Pons (tissue), 1 donor: ENCODE data around the gene INF2.
"Not testable (repeated sequence)": the region's sequence is repeated elsewhere in the genome, so short reads cannot be mapped to it uniquely, and the experiment has no call there.

Source experiments
- DNase-seq: peaks from one replicate; pipeline ENCODE4 v3.0.0-alpha.2; 2016; ENCODE audit warnings: low spot score

INF2 gene

DNA sequence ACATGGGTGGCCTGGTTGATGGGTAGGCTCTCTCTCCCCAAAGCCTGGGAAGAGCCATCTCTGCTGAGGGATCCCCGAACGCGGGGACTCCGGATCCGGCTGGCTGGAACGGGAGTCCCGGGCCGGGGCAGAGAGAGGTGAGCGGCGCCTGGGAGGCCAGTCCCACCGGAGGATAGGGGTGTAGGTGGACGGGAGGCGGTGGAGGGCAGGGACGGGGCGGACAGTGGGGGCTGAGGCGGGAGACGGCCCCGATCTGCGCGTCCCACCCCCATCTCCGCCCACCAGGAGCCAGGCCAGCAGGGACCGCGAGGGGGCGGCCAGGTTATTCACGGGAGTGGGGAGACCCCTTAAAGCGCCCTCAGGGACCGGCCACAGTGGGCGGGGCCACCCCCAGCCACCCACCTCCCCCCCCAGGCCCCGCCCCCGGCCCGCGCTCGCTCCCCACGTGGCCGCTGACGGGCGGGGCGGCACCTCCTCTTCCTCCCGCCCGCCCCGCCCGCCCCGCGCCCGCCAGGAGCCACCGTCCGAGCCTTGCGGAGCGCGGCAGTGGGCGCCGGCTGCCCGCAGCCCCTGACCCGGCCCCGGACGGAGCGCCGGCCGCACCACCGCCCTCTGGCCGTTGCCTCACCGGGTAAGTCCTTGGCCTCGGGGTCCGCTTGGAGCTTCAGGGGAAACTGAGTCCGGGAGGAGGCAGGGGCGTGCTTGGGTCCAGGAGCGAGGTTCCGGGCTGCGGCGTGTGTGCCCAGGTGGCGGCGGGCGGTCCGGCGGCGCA, at the start of gene INF2:
Gene INF2, plus strand, starts transcription at position 510 of the 772 bp plus-strand sequence. CDS start 11,748 bp downstream, outside the sequence.
- peak; percentile 57 for DNase-seq

DNA sequence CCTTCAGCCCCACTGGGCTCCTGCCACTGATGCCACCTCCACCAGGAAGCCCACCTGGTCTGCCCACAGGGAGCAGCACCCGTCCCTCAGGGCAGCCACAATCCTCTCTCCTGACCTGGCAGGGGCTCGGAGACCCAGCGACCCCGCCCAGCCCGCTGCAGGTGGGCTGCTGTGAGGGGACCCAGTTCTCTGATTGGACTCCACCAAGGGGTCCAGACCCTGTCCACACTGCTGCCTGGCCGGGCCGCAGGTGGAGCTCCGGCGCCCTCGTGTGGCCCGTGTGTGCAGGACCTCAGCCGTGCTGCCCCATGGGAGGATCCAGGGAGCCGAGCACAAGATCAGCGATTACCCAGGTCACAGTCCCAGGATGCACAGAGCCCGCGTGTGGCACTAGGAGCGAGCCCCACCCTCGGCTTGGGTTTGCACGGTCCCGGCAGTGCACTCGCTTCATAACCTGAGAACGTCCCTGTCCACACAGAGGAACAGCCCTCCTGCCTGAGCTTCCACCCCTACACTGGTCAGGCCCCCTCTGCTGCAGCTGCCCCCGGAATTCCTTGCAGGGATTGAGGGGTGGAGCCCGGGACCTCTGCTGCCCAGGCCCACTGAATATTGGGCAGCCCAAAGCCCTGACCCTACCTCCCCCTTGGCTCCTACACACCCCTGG, 49.4 kb upstream of the INF2 start:
- peak; percentile 29 for DNase-seq

DNA sequence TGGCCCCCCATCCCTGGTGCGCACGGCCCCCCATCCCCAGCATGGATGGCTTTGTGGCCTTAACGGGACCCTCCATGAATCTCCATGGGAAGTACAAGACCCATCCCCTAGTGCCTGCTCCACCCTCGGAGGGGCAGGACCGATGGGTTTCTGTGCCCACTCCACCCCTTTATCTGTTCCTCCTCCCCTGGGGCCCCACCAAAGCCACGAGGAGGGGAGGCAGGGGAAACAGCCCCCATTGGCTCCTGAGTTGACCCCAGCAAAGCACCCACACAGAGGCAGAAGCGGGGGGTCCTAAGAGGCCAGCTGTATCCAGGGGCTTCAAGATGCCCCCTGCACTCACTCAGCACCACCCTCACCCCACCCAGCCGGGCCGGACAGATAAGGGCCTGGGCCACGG, 48.7 kb upstream of the INF2 start:
- no peak for DNase-seq

DNA sequence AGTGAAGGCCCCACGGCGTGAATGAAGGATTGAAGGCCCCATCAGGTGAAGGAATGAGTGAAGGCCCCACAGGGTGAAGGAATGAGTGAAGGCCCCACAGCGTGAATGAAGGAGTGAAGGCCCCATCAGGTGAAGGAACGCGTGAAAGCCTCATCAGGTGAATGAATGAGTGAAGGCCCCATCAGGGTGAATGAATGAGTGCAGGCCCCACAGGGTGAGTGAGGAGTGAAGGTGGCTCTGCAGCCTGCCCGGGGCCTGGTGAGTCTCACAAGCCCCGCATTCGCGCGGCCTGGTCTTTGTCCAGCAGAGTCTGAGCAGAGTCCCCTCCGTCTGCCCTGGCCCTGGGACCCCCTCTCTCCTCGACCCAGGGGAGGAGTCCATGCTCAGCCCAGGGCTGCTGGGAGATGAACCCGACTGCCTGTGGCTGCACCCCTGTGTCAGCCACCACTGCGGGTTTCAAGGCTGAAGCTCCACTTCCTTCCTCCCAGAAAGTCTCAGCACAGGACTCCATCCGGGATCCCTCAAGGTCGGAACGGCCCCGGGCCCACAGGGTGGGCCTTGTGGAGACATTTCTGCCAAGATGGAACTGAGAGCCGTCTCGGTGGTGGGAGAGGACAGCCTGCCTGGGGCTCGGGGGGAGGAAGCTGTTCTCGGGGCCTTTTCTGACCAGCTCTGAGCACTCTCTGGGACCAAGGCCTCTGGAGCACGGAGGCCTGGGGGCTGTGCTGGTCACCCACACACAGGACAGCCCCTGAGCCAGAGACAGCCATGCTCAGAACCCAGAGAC, 47.5 kb upstream of the INF2 start:
- DNase-seq, result no peak

DNA sequence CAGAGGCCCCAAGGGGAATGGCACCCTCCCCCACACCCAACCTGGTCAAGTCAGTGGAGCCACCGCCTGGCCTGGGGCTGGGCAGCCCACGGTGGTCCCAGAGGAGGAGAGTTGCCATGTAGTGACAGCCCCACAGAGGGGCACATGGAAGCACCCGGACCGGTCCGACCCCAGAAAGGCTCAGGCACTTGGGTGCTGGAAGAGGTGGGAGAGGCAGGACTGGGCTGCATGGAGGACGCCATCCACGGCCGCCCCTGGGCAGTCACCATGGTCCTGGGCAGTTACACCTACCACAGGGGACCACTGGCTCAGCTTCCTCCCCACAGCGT, 46.9 kb upstream of the INF2 start:
- no peak for DNase-seq

DNA sequence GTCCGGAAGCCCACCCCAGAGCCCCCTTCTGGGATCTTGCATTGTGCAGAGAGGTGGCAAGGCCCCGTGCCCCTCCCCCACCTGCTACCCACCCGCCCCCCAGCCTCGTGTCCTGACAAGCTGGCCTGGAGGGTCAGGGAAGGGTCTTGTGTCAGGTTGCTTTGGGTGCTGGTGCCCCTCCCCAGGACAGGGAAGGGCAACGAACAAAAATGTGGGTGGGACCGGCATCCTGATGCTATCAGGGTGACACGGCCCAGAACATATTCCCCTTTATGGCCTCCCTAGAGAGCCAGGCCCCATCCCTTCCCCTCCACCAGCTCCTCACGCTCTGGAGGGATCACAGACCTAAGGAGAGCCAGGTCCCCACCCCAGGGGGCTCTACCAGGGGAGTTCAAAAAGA, 46.1 kb upstream of the INF2 start:
- DNase-seq, result no peak

DNA sequence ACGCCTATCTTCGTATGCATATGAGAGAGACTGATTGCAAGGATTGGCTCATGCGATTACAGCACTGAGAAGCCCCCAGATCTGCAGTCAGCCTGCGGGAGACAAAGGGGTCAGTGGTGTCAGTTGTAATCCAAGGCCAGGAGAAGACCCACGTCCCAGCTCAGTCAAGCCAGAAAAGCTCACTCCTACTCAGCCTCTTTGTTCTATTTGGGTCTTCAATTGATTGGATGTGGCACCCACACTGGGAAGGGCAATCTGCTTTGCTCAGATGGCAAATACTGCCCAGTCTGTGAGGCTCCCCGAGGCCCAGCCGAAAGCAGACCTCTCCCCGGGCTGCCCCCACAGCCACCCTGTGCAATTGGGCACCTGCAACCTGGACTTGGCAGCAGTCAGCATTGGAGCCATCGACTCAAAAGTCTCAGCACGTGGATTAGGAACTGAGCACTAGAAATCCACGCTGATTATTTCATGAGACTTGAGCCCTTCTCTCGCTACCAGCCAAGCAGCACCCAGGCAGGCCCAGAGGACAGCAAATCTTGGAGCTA, 45.3 kb upstream of the INF2 start:
- DNase-seq, result no peak

DNA sequence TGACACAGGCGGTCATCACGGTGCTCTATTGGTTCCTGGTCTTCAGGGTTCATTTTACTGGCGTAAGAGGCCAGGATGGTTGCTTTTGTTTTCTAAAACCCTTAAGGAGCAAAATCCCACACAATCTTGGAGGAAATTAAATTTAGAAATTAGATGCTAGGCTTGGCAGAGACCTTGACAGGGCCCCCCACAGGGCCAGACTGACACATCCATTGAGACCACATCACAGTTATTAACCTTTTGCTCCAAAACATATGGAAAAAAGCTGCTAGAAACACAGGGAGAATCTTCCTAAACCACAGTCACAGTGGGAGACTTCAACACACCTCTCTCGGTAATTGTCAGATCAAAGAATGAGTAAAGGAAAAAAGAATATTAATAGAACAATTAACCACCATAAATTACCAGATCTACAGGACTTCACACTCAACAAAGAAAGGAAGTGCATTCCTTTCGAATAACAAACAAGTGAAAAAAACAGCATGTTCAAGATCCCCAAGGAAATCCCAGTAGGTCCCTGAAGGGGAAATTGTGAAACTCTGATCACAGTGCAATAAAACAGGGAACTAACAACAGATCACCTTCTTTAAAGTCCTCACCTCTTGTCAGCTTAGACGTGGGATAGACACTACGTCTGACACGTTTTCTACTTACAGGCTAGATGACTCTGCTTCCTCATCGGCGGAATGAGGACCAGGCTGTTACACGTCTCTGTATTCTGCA, 44.6 kb upstream of the INF2 start:
- no peak for DNase-seq

DNA sequence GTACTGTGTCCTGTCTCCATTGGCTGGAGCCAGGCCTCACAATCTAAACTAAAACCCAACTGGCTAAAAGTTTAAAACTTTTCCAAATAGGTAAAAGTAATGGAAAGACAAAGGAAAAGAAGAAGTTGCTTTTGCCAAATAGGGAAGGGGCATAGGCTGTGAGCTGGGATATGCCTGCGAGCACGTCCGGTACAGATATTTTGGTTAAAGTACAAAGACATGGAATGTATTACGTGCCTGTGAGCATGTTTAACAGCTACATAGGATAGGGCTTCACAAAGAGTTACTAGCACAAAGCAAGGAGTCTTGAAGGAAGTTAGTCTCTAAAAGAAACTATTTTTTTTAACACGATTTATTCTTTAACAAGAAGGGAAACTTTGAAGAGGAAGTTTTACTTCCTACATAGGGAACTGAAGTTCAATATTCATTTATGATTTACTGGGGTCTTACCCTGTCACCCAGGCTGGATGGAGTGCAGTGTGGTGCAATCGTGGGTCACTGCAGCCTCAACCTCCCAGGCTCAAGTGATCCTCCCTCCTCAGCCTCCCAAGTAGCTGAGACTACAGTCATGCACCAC, 41.9 kb upstream of the INF2 start:
- DNase-seq, result no peak

DNA sequence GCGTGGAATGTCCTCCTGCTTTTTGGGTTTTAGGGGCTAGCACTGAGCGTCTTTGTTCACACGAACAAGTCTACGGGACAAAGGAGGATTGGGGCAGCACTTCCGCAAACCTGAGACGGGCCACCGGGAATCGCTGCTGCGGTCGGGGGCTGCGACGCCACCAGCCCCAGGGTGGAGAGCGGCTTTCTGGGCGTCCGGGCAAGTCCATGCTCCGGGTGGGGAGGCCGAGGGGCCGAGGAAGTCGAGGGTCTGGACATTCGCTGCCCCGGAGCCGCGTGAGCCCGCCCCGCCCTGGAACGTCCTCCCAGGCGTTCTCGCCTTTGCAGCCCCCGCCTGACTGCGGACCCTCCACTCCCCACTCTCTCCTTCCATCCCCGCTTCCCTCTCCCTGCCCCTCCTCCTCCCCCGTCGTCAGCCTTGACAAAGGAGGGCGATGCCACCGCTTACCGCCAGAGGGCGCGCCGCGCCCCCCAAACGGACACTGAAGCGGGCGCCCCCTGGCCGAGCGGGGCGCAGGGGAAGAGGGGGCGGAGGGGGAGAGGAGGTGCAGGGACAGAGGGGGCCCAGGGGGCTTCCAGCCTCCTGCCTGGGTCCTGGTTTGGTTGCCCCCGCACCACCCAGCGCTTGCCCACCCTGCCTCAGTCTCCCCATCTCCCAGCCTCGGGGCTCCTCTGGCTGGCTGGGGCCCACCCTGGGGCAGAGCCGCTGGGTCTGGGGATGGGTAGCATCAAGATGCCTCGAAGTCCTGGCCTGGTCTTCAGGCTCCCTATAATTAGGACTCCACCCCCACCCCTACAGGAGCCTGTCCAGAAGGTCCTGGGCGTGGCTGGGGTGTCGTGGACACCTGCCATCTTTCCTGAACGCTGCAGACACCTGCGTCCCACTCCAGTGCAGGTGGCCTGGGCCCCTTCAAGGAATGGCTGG, 39.1 kb upstream of the INF2 start:
- peak; percentile 63 for DNase-seq

DNA sequence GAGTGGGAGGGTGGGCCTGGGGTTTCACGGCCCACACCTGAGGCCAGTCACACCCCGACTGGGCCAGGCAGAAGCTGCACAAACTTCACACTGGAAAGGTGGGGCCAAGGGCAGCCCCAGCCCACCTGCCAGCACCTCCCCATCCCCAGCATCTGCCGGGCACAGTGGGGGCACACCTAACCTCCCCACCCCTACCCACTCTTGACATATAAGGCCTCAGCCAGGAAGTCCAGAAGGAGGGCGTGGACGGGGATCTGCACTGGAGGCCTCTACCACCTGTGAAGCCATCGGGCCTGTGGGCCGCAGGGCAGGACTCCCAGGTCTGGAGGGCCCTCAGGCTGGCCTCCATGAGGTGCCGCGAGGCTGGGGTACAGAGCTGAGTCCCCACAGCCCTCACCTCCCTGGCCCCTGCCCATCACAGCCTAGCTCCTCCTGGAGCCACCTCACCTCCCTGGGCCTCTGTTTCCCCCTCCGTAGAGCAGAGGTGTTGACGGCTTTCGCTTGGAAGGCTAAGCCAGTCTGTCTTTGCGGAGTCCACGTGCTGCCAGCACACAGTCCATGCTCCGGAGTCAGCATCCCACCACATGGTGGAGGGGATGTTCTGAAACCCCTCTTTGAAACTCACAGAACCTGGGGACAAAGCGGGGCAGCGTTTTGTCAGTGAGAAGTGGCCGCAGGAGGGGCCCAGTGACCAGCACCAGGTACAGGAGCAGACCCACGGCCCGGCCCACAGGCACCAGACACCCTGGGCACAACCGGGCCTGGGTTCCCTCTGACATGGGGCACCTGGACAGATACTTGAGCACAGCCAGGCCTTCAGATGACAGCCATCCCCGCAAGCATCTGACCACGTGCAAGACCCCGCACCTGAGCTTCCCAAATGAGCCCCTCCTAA, 38.2 kb upstream of the INF2 start:
- DNase-seq, result no peak

DNA sequence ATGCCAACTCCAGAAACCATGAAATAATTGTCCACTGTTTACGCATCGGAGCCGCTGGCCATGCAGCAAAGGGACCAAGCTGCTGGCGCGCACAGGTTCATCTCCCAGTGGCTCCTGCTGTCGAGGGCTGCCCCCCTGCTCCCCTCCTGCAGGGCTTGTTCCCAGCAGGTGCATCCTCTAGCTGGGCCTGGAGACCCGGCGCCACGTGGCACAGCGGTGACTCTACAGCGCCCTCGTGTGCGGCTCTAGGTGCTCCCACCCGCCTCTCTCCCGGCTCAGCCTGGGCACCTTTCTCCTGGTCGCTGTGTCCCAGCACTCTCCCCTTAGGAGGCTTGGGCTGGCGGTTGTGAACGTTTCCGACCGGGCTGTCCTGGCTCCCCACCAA, 37.5 kb upstream of the INF2 start:
- no peak for DNase-seq

DNA sequence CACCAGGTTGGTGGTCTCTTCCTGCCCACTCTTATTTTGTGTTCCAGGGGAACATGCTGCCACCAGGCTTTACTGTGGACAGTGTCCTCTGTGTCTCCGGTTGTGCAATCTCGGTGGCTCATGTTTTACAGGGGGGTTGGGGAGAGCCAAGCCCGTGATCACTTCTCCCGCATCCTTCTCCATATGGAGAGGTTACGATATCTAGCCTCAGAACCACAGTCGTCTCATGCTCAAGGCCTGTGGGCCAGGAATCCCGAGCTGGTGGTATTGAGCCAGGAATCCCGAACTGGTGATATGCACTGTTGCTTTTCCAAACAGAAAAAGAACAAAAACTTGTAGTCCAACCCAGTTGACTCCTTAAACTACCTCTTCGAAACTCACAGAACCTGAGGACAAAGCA, 37.0 kb upstream of the INF2 start:
- DNase-seq, result no peak

DNA sequence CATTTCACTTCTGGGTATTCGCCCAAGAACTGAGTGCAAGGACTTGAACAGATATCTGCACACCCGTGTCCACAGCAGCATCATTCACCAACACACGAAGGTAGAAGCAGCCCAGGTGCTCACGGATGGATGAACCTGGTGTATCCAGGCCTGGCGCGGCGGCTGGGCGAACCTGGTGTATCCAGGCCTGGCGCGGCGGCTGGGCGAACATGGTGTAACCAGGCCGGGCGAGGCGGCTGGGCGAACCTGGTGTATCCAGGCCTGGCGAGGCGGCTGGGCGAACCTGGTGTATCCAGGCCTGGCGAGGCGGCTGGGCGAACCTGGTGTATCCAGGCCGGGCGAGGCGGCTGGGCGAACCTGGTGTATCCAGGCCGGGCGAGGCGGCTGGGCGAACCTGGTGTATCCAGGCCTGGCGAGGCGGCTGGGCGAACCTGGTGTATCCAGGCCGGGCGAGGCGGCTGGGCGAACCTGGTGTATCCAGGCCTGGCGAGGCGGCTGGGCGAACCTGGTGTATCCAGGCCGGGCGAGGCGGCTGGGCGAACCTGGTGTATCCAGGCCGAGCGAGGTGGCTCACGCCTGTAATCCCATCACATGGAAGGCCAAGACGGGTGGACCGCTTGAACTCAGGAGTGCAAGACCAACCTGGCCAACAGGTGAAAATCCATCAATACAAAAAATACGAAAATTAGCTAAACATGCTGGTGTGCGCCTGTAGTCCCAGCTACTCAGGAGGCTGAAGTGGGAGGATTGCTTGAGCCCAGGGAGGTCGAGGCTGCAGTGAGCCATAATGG, 36.1 kb upstream of the INF2 start:
- not testable (repeated sequence) for DNase-seq

DNA sequence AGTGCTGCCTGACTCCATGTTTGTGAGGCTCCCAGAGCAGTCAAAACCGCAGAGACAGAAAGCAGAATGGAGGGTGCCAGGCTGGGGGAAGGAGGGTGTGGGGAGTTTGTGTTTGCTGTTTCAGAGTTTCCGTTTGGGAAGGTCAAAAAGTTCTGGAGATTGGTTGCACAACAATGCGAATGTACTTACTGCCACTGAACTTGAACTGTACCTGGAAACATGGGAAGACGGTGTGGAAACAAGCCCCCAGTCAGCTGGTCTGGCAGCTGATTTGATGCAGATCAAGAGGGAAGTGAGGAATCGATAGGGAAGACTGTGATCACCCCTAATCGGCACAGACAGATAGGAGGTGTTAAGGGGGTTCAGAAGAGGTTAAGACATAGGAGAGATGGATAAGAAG, 35.3 kb upstream of the INF2 start:
- DNase-seq, result no peak

DNA sequence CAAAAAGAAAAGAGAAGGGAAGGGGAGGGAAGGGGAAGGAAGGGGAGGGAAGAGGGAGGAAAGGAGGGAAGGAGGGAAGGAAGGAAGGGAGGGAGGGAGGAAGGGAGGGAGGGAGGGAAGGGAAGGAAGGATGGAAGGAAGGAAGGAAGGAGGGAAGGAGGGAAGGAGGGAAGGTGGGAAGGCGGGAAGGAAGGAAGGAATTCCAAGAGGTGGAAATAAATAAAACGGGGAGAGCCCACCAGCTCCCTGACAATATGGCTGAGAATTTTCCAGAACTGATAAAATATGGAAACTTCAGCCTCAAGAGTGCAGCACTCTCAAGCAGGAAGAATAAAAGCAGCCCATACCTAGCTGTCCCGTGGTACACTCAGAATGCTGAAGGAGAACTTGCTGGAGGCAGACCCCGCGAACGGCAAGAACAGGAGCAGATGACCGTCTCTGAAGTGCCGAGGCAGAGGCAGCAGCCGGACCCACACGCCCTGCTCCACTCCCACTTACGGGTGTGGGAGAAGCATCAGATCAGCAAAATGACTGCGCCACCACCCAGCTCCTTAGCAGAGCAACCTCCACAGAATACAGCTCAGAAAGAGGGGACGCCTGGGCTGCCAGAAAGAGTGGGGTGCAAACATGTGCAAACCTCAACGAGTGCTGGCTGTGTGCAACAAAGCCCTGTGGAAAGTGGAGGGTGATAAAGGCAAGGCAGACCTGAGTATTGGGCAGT, 34.1 kb upstream of the INF2 start:
- no peak for DNase-seq

DNA sequence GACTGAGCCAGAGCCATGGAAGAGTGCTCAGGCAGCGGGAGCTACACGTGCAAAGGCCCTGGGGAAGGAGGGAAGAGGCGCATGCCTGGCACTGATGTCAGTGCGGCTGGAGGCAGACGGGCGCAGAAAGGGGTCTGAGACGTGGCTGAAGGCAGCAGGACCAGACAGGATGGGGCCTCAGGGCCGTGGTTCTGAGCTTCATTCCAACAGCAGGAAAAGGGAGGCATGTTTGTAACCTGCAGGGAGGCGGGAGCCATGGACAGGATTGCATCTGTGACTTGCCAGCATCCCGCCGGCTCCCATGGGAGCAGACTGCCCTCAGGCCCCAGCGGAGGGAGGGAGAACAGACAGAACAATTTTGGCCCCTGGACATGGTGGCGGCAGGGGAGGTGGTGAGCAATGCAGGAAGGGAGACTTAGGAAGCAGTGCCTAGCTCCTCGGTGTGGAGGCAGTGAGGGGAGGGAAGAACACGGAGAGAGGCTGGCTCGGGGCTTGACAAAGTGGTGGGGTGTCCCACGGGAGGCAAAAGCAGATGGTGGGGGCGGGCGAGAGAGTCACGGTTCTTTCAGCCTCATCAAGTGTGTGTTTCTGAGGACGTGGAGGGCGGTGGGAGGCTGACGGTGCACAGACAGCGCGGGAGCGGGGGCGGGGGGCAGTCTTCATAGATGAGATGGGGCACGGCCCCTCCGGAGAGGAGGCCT, 33.3 kb upstream of the INF2 start:
- no peak for DNase-seq
